PC-9 (cell line): Measurements from ENCODE around the gene LGALS8. TPM values are rescaled to one million over a fixed set of nuclear protein-coding genes. Genes with fewer than 3 reads are reported as not detected.

ENCODE experiments used
- BruUV-seq: library from RNA; stranded (reverse); fragments of 400-500 nt; replicated peaks from 2 replicates; lab custom pipeline; 2021; lab: Mats Ljungman, UMichigan
- CTCF ChIA-PET: fragments of 300-600 bp; sonication (Branson Sonifier 250); formaldehyde crosslinking; loops from one replicate; lab custom pipeline; 2022; ENCODE audit warnings: antibody characterized with exemption; lab: Charles Lee
- POLR2A ChIA-PET: fragments of 300-600 bp; sonication (Branson Sonifier 250); formaldehyde crosslinking; loops from one replicate; lab custom pipeline; 2022; ENCODE audit warnings: antibody characterized with exemption; ENCODE audit not compliant: unreplicated experiment; lab: Charles Lee
- DNase-seq, 2 experiments: peaks; one replicate each; pipeline versions ENCODE4 v3.0.0 to v3.0.0-alpha.2; 2015 to 2022; ENCODE audit warnings: mixed read lengths in 1 of 2
- H2AFZ ChIP-seq: fragments of 200-600 bp; sonication (generic); 2 replicates; pipeline ENCODE4 v1.8.1; 2017; ENCODE audit warnings: antibody characterized with exemption
- H3F3A ChIP-seq: fragments of 200-600 bp; sonication (generic); 2 replicates; pipeline ENCODE4 v1.8.1; 2017; ENCODE audit warnings: antibody characterized with exemption, mild to moderate bottlenecking, low read depth; ENCODE audit not compliant: insufficient read depth
- H3K27ac ChIP-seq: fragments of 200-600 bp; sonication (generic); 2 replicates; pipeline ENCODE4 v1.6.1; 2016; ENCODE audit warnings: mixed run types
- H3K27me3 ChIP-seq: fragments of 200-600 bp; sonication (generic); 2 replicates; pipeline ENCODE4 v1.6.1; 2016; ENCODE audit warnings: low read depth, mixed run types; ENCODE audit not compliant: insufficient read depth
- H3K36me3 ChIP-seq: fragments of 200-600 bp; sonication (generic); 2 replicates; pipeline ENCODE4 v1.6.1; 2016; ENCODE audit warnings: low read depth, mixed run types
- H3K4me1 ChIP-seq: fragments of 200-600 bp; sonication (generic); replicated peaks from 2 replicates; pipeline ENCODE4 v1.6.1; 2016; ENCODE audit warnings: mixed run types; ENCODE audit not compliant: insufficient read depth
- H3K4me2 ChIP-seq: fragments of 200-600 bp; sonication (generic); 2 replicates; pipeline ENCODE4 v1.6.1; 2017; ENCODE audit warnings: mixed run types
- H3K4me3 ChIP-seq: fragments of 200-600 bp; sonication (generic); 2 replicates; pipeline ENCODE4 v1.6.1; 2016; ENCODE audit warnings: mixed run types
- H3K79me2 ChIP-seq: fragments of 200-600 bp; sonication (generic); 2 replicates; pipeline ENCODE4 v1.6.1; 2017; ENCODE audit warnings: low read depth, mixed run types
- H3K9me2 ChIP-seq: fragments of 200-600 bp; sonication (generic); 2 replicates; pipeline ENCODE4 v1.8.1; 2017; ENCODE audit warnings: mild to moderate bottlenecking; ENCODE audit not compliant: insufficient read depth
- H3K9me3 ChIP-seq: fragments of 200-600 bp; sonication (generic); 2 replicates; pipeline ENCODE4 v1.8.1; 2016; ENCODE audit warnings: low read depth; ENCODE audit not compliant: insufficient read depth
- H4K20me1 ChIP-seq: fragments of 200-600 bp; sonication (generic); 2 replicates; pipeline ENCODE4 v1.8.1; 2017; ENCODE audit not compliant: insufficient read depth
- EZH2 ChIP-seq: fragments of 200-600 bp; sonication (generic); IDR thresholded peaks from 2 replicates; pipeline ENCODE4 v1.8.0; 2017; ENCODE audit warnings: antibody characterized with exemption, low read depth
- intact Hi-C: fragments of 100-400 bp; cut with micrococcal nuclease; formaldehyde crosslinking; loops from one replicate; pipeline ENCODE4 v1.10.0; 2022; ENCODE audit not compliant: unreplicated experiment
- total RNA-seq: library from RNA; stranded (reverse); gene quantifications from 2 replicates; pipeline ENCODE4 v1.2.3, GENCODE V29; 2021
- TF ChIP-seq, protein P1 (sequence below): fragments of 200-600 bp; sonication (generic); conservative IDR thresholded peaks from 2 replicates; pipeline ENCODE4 v1.6.1; 2017; ENCODE audit warnings: mixed run types, antibody characterized with exemption, mild to moderate bottlenecking, moderate library complexity

LGALS8 gene
- total RNA-seq, 1 experiment from 2014 or later, result 59.2 TPM

DNA sequence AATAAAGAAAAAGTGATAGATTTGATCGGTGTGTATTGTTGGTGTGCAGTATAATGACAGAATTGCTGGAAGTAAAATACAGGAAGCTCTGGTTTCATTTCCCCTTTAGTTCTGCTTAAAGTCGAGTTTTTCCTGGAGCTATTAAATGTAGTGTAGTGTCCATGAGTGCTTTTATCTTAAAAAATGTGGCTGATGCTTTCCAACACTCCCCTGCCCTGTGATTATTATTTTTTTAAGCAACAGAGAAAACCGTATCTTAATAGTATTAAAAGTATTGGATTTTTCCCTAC, 1.1 kb downstream of the LGALS8 start:
- peak overlapping the region; percentile 89 for H3K4me2 ChIP-seq
- no peaks in the 10 kb centered on the region for H3K9me2 ChIP-seq
- ChIA-PET POLR2A (no interaction called here), CTCF (interaction anchor here (0.9 kb wide), 1 partner anchor 73 kb away, joined by 3 read pairs; no protein-coding TSS in a partner anchor)
- H3K79me2 ChIP-seq, result peaks cover 42% of the 10 kb centered on the region
- TF ChIP-seq, protein P1, sequence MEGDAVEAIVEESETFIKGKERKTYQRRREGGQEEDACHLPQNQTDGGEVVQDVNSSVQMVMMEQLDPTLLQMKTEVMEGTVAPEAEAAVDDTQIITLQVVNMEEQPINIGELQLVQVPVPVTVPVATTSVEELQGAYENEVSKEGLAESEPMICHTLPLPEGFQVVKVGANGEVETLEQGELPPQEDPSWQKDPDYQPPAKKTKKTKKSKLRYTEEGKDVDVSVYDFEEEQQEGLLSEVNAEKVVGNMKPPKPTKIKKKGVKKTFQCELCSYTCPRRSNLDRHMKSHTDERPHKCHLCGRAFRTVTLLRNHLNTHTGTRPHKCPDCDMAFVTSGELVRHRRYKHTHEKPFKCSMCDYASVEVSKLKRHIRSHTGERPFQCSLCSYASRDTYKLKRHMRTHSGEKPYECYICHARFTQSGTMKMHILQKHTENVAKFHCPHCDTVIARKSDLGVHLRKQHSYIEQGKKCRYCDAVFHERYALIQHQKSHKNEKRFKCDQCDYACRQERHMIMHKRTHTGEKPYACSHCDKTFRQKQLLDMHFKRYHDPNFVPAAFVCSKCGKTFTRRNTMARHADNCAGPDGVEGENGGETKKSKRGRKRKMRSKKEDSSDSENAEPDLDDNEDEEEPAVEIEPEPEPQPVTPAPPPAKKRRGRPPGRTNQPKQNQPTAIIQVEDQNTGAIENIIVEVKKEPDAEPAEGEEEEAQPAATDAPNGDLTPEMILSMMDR, result no peak
- no peak for TF ChIP-seq EZH2
- H3F3A ChIP-seq, result peaks cover 12% of the 10 kb centered on the region
- intact Hi-C loops, result loop anchor here (1.0 kb wide), 1 partner anchor 22 kb away; no protein-coding TSS in a partner anchor
- peak overlapping the region; percentile 77 for H3K4me3 ChIP-seq
- H2AFZ ChIP-seq, result peak overlapping the region; percentile 77
- BruUV-seq, result no TSS peak
- H3K4me1 ChIP-seq, result peaks cover 33% of the 10 kb centered on the region
- no peaks in the 10 kb centered on the region for H4K20me1 ChIP-seq
- no peak for DNase-seq
- peak overlapping the region; percentile 83 for H3K27ac ChIP-seq
- H3K9me3 ChIP-seq, result no peaks in the 10 kb centered on the region
- H3K36me3 ChIP-seq, result peaks cover 16% of the 10 kb centered on the region
- no peaks in the 10 kb centered on the region for H3K27me3 ChIP-seq

DNA sequence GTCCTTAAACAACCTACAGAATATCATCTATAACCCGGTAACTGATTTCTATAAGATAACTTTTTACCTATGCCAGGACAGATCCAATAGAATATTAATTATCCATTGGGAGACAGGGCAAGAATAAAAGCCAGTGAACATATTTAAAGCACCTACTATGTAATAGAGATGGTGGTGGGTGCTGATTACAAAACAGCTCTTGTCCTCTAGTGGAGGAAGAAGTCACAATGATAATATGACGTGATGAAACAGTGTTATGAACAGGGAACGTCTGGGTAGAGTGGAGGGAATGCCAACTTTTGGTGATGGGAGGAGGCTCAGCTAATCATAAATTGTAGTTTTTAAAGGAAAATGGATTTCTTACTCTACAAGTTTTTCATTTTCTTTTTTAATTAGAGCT, 2.3 kb downstream of the LGALS8 start:
- TF ChIP-seq, protein P1, result no peak
- TF ChIP-seq EZH2, result no peak
- Histone ChIP-seq H4K20me1 (no peaks in the 10 kb centered on the region), H3K36me3 (peaks cover 16% of the 10 kb centered on the region), H3K4me2 (peak overlapping the region; percentile 44), H3K79me2 (peaks cover 42% of the 10 kb centered on the region), H2AFZ (no peak overlapping the region), H3K27ac (no peak overlapping the region), H3K27me3 (no peaks in the 10 kb centered on the region), H3K9me3 (no peaks in the 10 kb centered on the region), H3K4me1 (peaks cover 45% of the 10 kb centered on the region), H3K4me3 (no peak overlapping the region), H3K9me2 (no peaks in the 10 kb centered on the region), H3F3A (peaks cover 22% of the 10 kb centered on the region)
- DNase-seq, result no peak
- BruUV-seq, result no TSS peak
- CTCF ChIA-PET, result no interaction called here
- POLR2A ChIA-PET, result no interaction called here
- intact Hi-C loops, result no loop called here

DNA sequence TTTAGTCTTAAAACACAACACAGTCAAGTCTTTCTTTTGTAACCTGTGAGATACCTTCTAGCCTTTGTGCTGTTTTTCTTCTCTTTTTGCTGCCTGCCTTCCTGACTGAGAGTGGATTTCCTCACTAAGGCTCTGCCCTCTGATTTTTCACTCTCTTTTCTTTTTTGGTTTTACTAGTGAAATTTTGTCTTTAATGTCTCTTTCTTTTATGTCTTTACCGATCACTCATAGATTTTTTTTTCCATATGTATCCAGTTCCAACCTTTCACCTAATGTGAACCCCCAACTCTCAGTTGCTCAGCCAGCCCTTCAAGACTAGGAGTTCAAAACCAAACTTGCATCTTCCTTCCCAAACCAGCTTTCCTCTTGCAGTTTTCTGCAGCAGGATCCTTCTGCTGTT, 6.5 kb downstream of the LGALS8 start:
- intact Hi-C loops, result loop anchor here (5.0 kb wide), 3 partner anchors 38 to 857 kb away; partner anchors contain the start of gene ERO1B
- ChIA-PET CTCF (no interaction called here), POLR2A (interaction anchor here (0.7 kb wide), 1 partner anchor 27 kb away, joined by 4 read pairs; no protein-coding TSS in a partner anchor)
- Histone ChIP-seq H3K4me2 (peak overlapping the region; percentile 28), H3K79me2 (peaks cover 49% of the 10 kb centered on the region), H3K27ac (peak overlapping the region; percentile 28), H3K9me3 (no peaks in the 10 kb centered on the region), H3K9me2 (no peaks in the 10 kb centered on the region), H3F3A (peaks cover 31% of the 10 kb centered on the region), H3K36me3 (peaks cover 30% of the 10 kb centered on the region), H3K4me3 (no peak overlapping the region), H3K27me3 (no peaks in the 10 kb centered on the region), H2AFZ (no peak overlapping the region), H4K20me1 (no peaks in the 10 kb centered on the region; the same call in 1 of the 2 replicates), H3K4me1 (peaks cover 64% of the 10 kb centered on the region)
- no peak for DNase-seq
- no TSS peak for BruUV-seq
- TF ChIP-seq, protein P1, result no peak
- TF ChIP-seq EZH2, result no peak
